T1000 (cell line): ENCODE measurements around the gene ELK4.

ENCODE experiments used
- DNase-seq: peaks from one replicate; lab custom pipeline; 2025; ENCODE audit warnings: mixed read lengths; lab: John Stamatoyannopoulos, UW

Gene ELK4

GRCh38 chr1:205561501-205562203, 70.2 kb downstream of the ELK4 start:
- DNase-seq = no peak
